GM12878 (cell line): ENCODE data around the gene CAMK4. TPM values are rescaled to one million over a fixed set of nuclear protein-coding genes. Genes with fewer than 3 reads are reported as not detected.

ENCODE experiments used
- ATAC-seq: fragments of 200-7000 bp; cut with Tn5 transposase; 3 replicates; pipeline ENCODE4 v1.9.1; 2020; ENCODE audit warnings: mild to moderate bottlenecking, moderate library complexity
- BruUV-seq: library from RNA; stranded (reverse); fragments of 400-500 nt; replicated peaks from 2 replicates; lab custom pipeline; 2021; lab: Mats Ljungman, UMichigan
- CTCF ChIA-PET: fragments of 300-600 bp; sonication (Branson Sonifier 250); formaldehyde crosslinking; extraction: SDS; loops from one replicate; lab custom pipeline; 2021; ENCODE audit warnings: inconsistent platforms; lab: Yijun Ruan, JAX
- POLR2A ChIA-PET: fragments of 350-600 bp; formaldehyde crosslinking; extraction: SDS; loops from one replicate; lab custom pipeline; 2021; ENCODE audit warnings: inconsistent platforms; lab: Charles Lee
- RAD21 ChIA-PET: fragments of 300-600 bp; sonication (Branson Sonifier 250); formaldehyde crosslinking; loops from one replicate; lab custom pipeline; 2023; ENCODE audit warnings: antibody characterized with exemption; ENCODE audit not compliant: unreplicated experiment; lab: Charles Lee
- SMC1A ChIA-PET: fragments of 300-600 bp; sonication (Branson Sonifier 250); formaldehyde crosslinking; loops from one replicate; lab custom pipeline; 2023; ENCODE audit not compliant: unreplicated experiment, uncharacterized antibody; lab: Charles Lee
- DNase-seq: peaks from one replicate; pipeline ENCODE4 v3.0.0-alpha.2; 2011; ENCODE audit warnings: low read depth, low spot score
- FAIRE-seq: peaks from 3 replicates; lab custom pipeline; 2011; peaks lifted over from hg19 to GRCh38; lab: Jason Lieb, UNC
- H2AFZ ChIP-seq: 2 replicates; pipeline ENCODE4 v1.6.0; 2011; ENCODE audit warnings: low read depth, low read length, control low read depth; ENCODE audit not compliant: control insufficient read depth
- H3K27ac ChIP-seq: 2 replicates; pipeline ENCODE4 v1.5.1; 2011; ENCODE audit warnings: control low read depth; ENCODE audit not compliant: control insufficient read depth, insufficient read depth
- H3K27me3 ChIP-seq, 2 experiments: replicated peaks in 1 of 2; 2 replicates each; pipeline versions ENCODE4 v1.6.0 to v1.6.1; 2011; ENCODE audit warnings: low read length in 1 of 2; ENCODE audit not compliant: control insufficient read depth in 2 of 2, insufficient read depth in 2 of 2
- H3K36me3 ChIP-seq, 2 experiments: 2 replicates each; pipeline ENCODE4 v1.5.1; 2011; ENCODE audit warnings: low read length in 1 of 2; ENCODE audit not compliant: control insufficient read depth in 2 of 2, insufficient read depth in 2 of 2
- H3K4me1 ChIP-seq: 2 replicates; pipeline ENCODE4 v1.6.1; 2011; ENCODE audit warnings: mild to moderate bottlenecking, low read length, moderate library complexity, mixed read lengths; ENCODE audit not compliant: control insufficient read depth, insufficient read depth
- H3K4me2 ChIP-seq: 2 replicates; pipeline ENCODE4 v1.6.0; 2011; ENCODE audit warnings: control low read depth; ENCODE audit not compliant: control insufficient read depth, insufficient read depth
- H3K4me3 ChIP-seq: fragments of 200-600 bp; sonication (generic); 2 replicates; pipeline ENCODE4 v1.5.1; 2016
- H3K79me2 ChIP-seq: 2 replicates; pipeline ENCODE4 v1.6.0; 2011; ENCODE audit warnings: low read length; ENCODE audit not compliant: control insufficient read depth, insufficient read depth
- H3K9ac ChIP-seq: 2 replicates; pipeline ENCODE4 v1.8.0; 2011; ENCODE audit warnings: low read length, control low read depth, mixed read lengths; ENCODE audit not compliant: control insufficient read depth, insufficient read depth
- H3K9me3 ChIP-seq: replicated peaks from 3 replicates; pipeline ENCODE4 v1.5.1; 2011; ENCODE audit warnings: mild to moderate bottlenecking, low read length; ENCODE audit not compliant: control insufficient read depth, insufficient read depth
- H4K20me1 ChIP-seq: 2 replicates; pipeline ENCODE4 v1.6.0; 2011; ENCODE audit not compliant: control insufficient read depth, insufficient read depth
- CEBPB ChIP-seq, 2 experiments: fragments of 150-350 bp in 1 of 2; IDR thresholded peaks; 2 replicates each; pipeline ENCODE4 v1.6.1; 2012 to 2014; ENCODE audit warnings: low read depth in 2 of 2, low read length in 2 of 2, borderline replicate concordance in 1 of 2, inconsistent platforms in 1 of 2
- CTCF ChIP-seq, 3 experiments: IDR thresholded peaks in 2 of 3; conservative IDR thresholded peaks in 1 of 3; 2 replicates each; pipeline ENCODE4 v1.5.1; 2011; ENCODE audit warnings: low read depth in 3 of 3, low read length in 3 of 3, mild to moderate bottlenecking in 3 of 3, control low read depth in 2 of 3, moderate library complexity in 2 of 3, inconsistent platforms in 1 of 3, mixed read lengths in 1 of 3; ENCODE audit not compliant: control insufficient read depth in 2 of 3, insufficient read depth in 1 of 3; ENCODE audit errors: extremely low read depth in 1 of 3
- RAD21 ChIP-seq: IDR thresholded peaks from 2 replicates; pipeline ENCODE4 v1.6.1; 2011; ENCODE audit warnings: mild to moderate bottlenecking, low read depth, low read length, moderate library complexity; ENCODE audit not compliant: insufficient read depth
- SPI1 ChIP-seq: IDR thresholded peaks from 2 replicates; pipeline ENCODE4 v1.6.1; 2011; ENCODE audit warnings: low read depth, mild to moderate bottlenecking, low read length, moderate library complexity, borderline replicate concordance; ENCODE audit not compliant: insufficient read depth
- WGBS: methylation state at CpG from one replicate; pipeline ENCODE4 v1.1.6; 2016; ENCODE audit warnings: low lambda C conversion rate; ENCODE audit not compliant: insufficient replicate concordance, insufficient coverage; ENCODE audit errors: missing lambda C conversion rate; 5-methylcytosine and 5-hydroxymethylcytosine counted together
- in situ Hi-C: fragments of 300-500 bp; cut with MboI; formaldehyde crosslinking; loops from 9 replicates; pipeline ENCODE4 v1.14.3; 2018; ENCODE audit warnings: mixed read lengths
- intact Hi-C: fragments of 100-400 bp; cut with micrococcal nuclease; formaldehyde crosslinking; loops from one replicate; pipeline ENCODE4 v1.14.2; 2022; ENCODE audit not compliant: unreplicated experiment
- polyA plus RNA-seq, 11 experiments: library from polyadenylated mRNA; depleted of rRNA in 4 of 11; unstranded in 6 of 11; stranded (reverse) in 5 of 11; fragments of >200 nt; fragmentation: Nextera tagmentation in 4 of 11; fragmentation: Illumina TruSeq in 1 of 11; extraction: Ambion mirVana in 4 of 11; extraction: Trizol in 1 of 11; gene quantifications; 1 replicate in 1 of 11; 2 replicates in 10 of 11; pipeline versions ENCODE4 v1.2.1 to v1.2.3, GENCODE V29; 2011 to 2016; ENCODE audit warnings: inconsistent platforms in 2 of 11, missing spikeins in 2 of 11, low read depth in 1 of 11
- total RNA-seq, 4 experiments: library from RNA; depleted of rRNA in 3 of 4; stranded (reverse); fragments of >200 nt in 3 of 4; fragmentation: Illumina TruSeq in 1 of 4; extraction: Trizol in 1 of 4; gene quantifications; 2 replicates each; pipeline versions ENCODE4 v1.2.1 to v1.2.3, GENCODE V29; 2013 to 2021

Gene CAMK4
- total and polyA plus RNA-seq, 10 of the 15 experiments (the other 5 are each of a cell fraction or from before 2014, with no cell fraction given) = 13.3 to 51.9 (median 35.3) TPM

GRCh38 chr5:111469903-111470302, 245.7 kb downstream of the CAMK4 start:
- FAIRE-seq = no peak
- RAD21 ChIA-PET = no interaction called here

More at GRCh38 chr5:111469903-111470302, 245.7 kb downstream of the CAMK4 start:
- WGBS = 70% methylated on average over 2 of the region's 2 CpGs
- SMC1A ChIA-PET = interaction anchor here (1.1 to 2.2 kb wide), 6 partner anchors 9 to 312 kb away, joined by 3 to 6 read pairs (median 3); no protein-coding TSS in a partner anchor
- Histone ChIP-seq H4K20me1 (no peaks in the 10 kb centered on the region), H3K27ac (no peak overlapping the region), H2AFZ (no peak overlapping the region), H3K4me3 (no peak overlapping the region), H3K9ac (no peak overlapping the region), H3K4me1 (peaks cover 3% of the 10 kb centered on the region; the same call in 1 of the 2 replicates), H3K36me3 (no peaks in the 10 kb centered on the region; a peak in 1 of 4 replicates), H3K27me3 (no peaks in the 10 kb centered on the region), H3K79me2 (no peaks in the 10 kb centered on the region), H3K4me2 (no peak overlapping the region), H3K9me3 (no peaks in the 10 kb centered on the region; the same call in 2 of the 3 replicates)
- intact Hi-C loops (no loop called here), in situ Hi-C loops (loop anchor here (10.0 kb wide), 1 partner anchor 305 kb away; no protein-coding TSS in a partner anchor)
- DNase-seq = no peak
- peak; percentile 40; the same call in 2 of the 3 replicates for ATAC-seq
- CTCF ChIA-PET = interaction anchor here (1.1 to 1.4 kb wide), 5 partner anchors 8 to 311 kb away, joined by 3 to 5 read pairs (median 3); no protein-coding TSS in a partner anchor
- TF ChIP-seq CTCF (IDR thresholded peaks at IDR 0.05 in 2 of 3, conservative IDR thresholded peaks at IDR 0.05 in 1 of 3; ENCODE audit: control insufficient read depth in 2 of 3, extremely low read depth in 1 of 3, insufficient read depth in 1 of 3, low read depth in 3 of 3, low read length in 3 of 3) (peak in 2 of 3 experiments; percentile 6 to 27; a peak in 2 of 6 replicates), RAD21 (peak; percentile 46), CEBPB (IDR thresholded peaks at IDR 0.05; ENCODE audit: borderline replicate concordance in 1 of 2, low read depth in 2 of 2, low read length in 2 of 2) (no peak), SPI1 (peak; percentile 32; the same call in 1 of the 2 replicates)
- BruUV-seq = no TSS peak
- POLR2A ChIA-PET = no interaction called here
